GM18909 (cell line): Measurements from ENCODE around the gene PCSK6.
"Not testable (repeated sequence)": the region's sequence is repeated elsewhere in the genome, so short reads cannot be mapped to it uniquely, and the experiment has no call there.

Source experiments
- ATAC-seq: cut with Tn5 transposase; IDR thresholded peaks from one replicate; pipeline ENCODE4 v1.9.1; 2021; ENCODE audit warnings: mild to moderate bottlenecking; ENCODE audit not compliant: unreplicated experiment, poor library complexity

PCSK6 gene

GRCh38 chr15:101349047-101349951 lies 140.2 kb downstream of the PCSK6 start:
- no peak for ATAC-seq

GRCh38 chr15:101348643-101349042 lies 140.9 kb downstream of the PCSK6 start:
- ATAC-seq: no peak

- no peak for ATAC-seq
Measured at GRCh38 chr15:101348015-101348414, 141.5 kb downstream of the PCSK6 start.

- ATAC-seq: no peak
Measured at GRCh38 chr15:101347454-101347853, 142.1 kb downstream of the PCSK6 start.

GRCh38 chr15:101346928-101347327 lies 142.6 kb downstream of the PCSK6 start:
- no peak for ATAC-seq

GRCh38 chr15:101342056-101342455 lies 147.5 kb downstream of the PCSK6 start:
- no peak for ATAC-seq

GRCh38 chr15:101338502-101339057 lies 150.9 kb downstream of the PCSK6 start:
- ATAC-seq: no peak

- ATAC-seq: no peak
Measured at GRCh38 chr15:101337976-101338375, 151.5 kb downstream of the PCSK6 start.

- not testable (repeated sequence) for ATAC-seq
Measured at GRCh38 chr15:101333907-101334789, 155.4 kb downstream of the PCSK6 start.

- no peak for ATAC-seq
Measured at GRCh38 chr15:101332061-101332467, 157.4 kb downstream of the PCSK6 start.

- no peak for ATAC-seq
Measured at GRCh38 chr15:101329867-101330380, 159.6 kb downstream of the PCSK6 start.

GRCh38 chr15:101329309-101329863 lies 160.1 kb downstream of the PCSK6 start:
- ATAC-seq: no peak

- ATAC-seq: no peak
Measured at GRCh38 chr15:101328001-101328400, 161.5 kb downstream of the PCSK6 start.

- ATAC-seq: no peak
Measured at GRCh38 chr15:101327147-101327740, 162.3 kb downstream of the PCSK6 start.

- no peak for ATAC-seq
Measured at GRCh38 chr15:101326462-101327146, 162.9 kb downstream of the PCSK6 start.

- ATAC-seq: no peak
Measured at GRCh38 chr15:101326026-101326315, 163.5 kb downstream of the PCSK6 start.

- no peak for ATAC-seq
Measured at GRCh38 chr15:101325263-101326025, 164.1 kb downstream of the PCSK6 start.

GRCh38 chr15:101324524-101325177 lies 164.9 kb downstream of the PCSK6 start:
- no peak for ATAC-seq
